ENCODE data around the gene CD47. TPM values are rescaled to one million over a fixed set of nuclear protein-coding genes. Genes with fewer than 3 reads are reported as not detected.
A peak's percentile ranks its signal among the peaks of the same experiment; 100 is the strongest.

Gene CD47
- total RNA-seq, 1 donor from 2014 or later, result 34.4 TPM

GRCh38 chr3:108029466-108029865, 61.4 kb downstream of the CD47 start:
- Histone ChIP-seq H3K4me3 (ENCODE audit: insufficient read depth, low read depth, low read length) (no peak overlapping the region), H4K20me1 (ENCODE audit: insufficient read depth, low read length) (no peaks in the 10 kb centered on the region), H3K36me3 (ENCODE audit: insufficient read depth, low read length) (no peaks in the 10 kb centered on the region), H3K79me2 (ENCODE audit: insufficient read depth, low read length) (no peaks in the 10 kb centered on the region), H3K9me3 (ENCODE audit: insufficient read depth, low read depth, low read length) (no peaks in the 10 kb centered on the region), H3K27me3 (ENCODE audit: insufficient read depth, low read length) (no peaks in the 10 kb centered on the region), H2AFZ (ENCODE audit: low read depth, low read length) (no peak overlapping the region), H3K4me2 (ENCODE audit: low read length) (no peak overlapping the region), H3K9ac (ENCODE audit: low read length) (no peak overlapping the region), H3K27ac (ENCODE audit: low read depth, low read length) (no peak overlapping the region), H3K4me1 (ENCODE audit: insufficient read depth, low read length) (no peaks in the 10 kb centered on the region)
- TF ChIP-seq EZH2 (IDR thresholded peaks at IDR 0.05; ENCODE audit: insufficient read depth, low read length) (no peak), CTCF (IDR thresholded peaks at IDR 0.05; ENCODE audit: insufficient read depth, low read depth, low read length) (no peak)
- H3K9me3 Mint-ChIP-seq (ENCODE audit: unreplicated experiment), result peaks cover 3% of the 10 kb centered on the region
- H3K36me3 Mint-ChIP-seq (ENCODE audit: low read depth, unreplicated experiment), result no peaks in the 10 kb centered on the region
- no peak overlapping the region for H3K27ac Mint-ChIP-seq (ENCODE audit: unreplicated experiment)
- peaks cover 5% of the 10 kb centered on the region for H3K4me1 Mint-ChIP-seq (ENCODE audit: low read depth, unreplicated experiment)
- DNase-seq (ENCODE audit: low read depth) (peak; percentile 49), FAIRE-seq (no peak)
- H3K4me3 Mint-ChIP-seq (ENCODE audit: unreplicated experiment), result no peak overlapping the region
- peaks cover 2% of the 10 kb centered on the region for H3K27me3 Mint-ChIP-seq (ENCODE audit: low read depth, unreplicated experiment)

GRCh38 chr3:108028896-108029295, 61.9 kb downstream of the CD47 start:
- H3K36me3 Mint-ChIP-seq (ENCODE audit: low read depth, unreplicated experiment), result no peaks in the 10 kb centered on the region
- no peak overlapping the region for H3K4me3 Mint-ChIP-seq (ENCODE audit: unreplicated experiment)
- Histone ChIP-seq H2AFZ (ENCODE audit: low read depth, low read length) (no peak overlapping the region), H3K36me3 (ENCODE audit: insufficient read depth, low read length) (no peaks in the 10 kb centered on the region), H3K4me3 (ENCODE audit: insufficient read depth, low read depth, low read length) (no peak overlapping the region), H3K27me3 (ENCODE audit: insufficient read depth, low read length) (no peaks in the 10 kb centered on the region), H3K9ac (ENCODE audit: low read length) (no peak overlapping the region), H4K20me1 (ENCODE audit: insufficient read depth, low read length) (no peaks in the 10 kb centered on the region), H3K79me2 (ENCODE audit: insufficient read depth, low read length) (no peaks in the 10 kb centered on the region), H3K4me2 (ENCODE audit: low read length) (no peak overlapping the region), H3K27ac (ENCODE audit: low read depth, low read length) (no peak overlapping the region), H3K9me3 (ENCODE audit: insufficient read depth, low read depth, low read length) (no peaks in the 10 kb centered on the region), H3K4me1 (ENCODE audit: insufficient read depth, low read length) (no peaks in the 10 kb centered on the region)
- peaks cover 5% of the 10 kb centered on the region for H3K4me1 Mint-ChIP-seq (ENCODE audit: low read depth, unreplicated experiment)
- TF ChIP-seq EZH2 (IDR thresholded peaks at IDR 0.05; ENCODE audit: insufficient read depth, low read length) (no peak), CTCF (IDR thresholded peaks at IDR 0.05; ENCODE audit: insufficient read depth, low read depth, low read length) (no peak)
- H3K27ac Mint-ChIP-seq (ENCODE audit: unreplicated experiment), result no peak overlapping the region
- peaks cover 2% of the 10 kb centered on the region for H3K27me3 Mint-ChIP-seq (ENCODE audit: low read depth, unreplicated experiment)
- no peak for DNase-seq (ENCODE audit: low read depth)
- H3K9me3 Mint-ChIP-seq (ENCODE audit: unreplicated experiment), result peaks cover 1% of the 10 kb centered on the region
- FAIRE-seq, result no peak

GRCh38 chr3:108025177-108025576, 65.7 kb downstream of the CD47 start:
- Histone ChIP-seq H2AFZ (ENCODE audit: low read depth, low read length) (no peak overlapping the region), H3K4me2 (ENCODE audit: low read length) (no peak overlapping the region), H3K27ac (ENCODE audit: low read depth, low read length) (no peak overlapping the region), H4K20me1 (ENCODE audit: insufficient read depth, low read length) (no peaks in the 10 kb centered on the region), H3K9ac (ENCODE audit: low read length) (no peak overlapping the region), H3K4me1 (ENCODE audit: insufficient read depth, low read length) (no peaks in the 10 kb centered on the region), H3K79me2 (ENCODE audit: insufficient read depth, low read length) (no peaks in the 10 kb centered on the region), H3K4me3 (ENCODE audit: insufficient read depth, low read depth, low read length) (no peak overlapping the region), H3K36me3 (ENCODE audit: insufficient read depth, low read length) (no peaks in the 10 kb centered on the region), H3K27me3 (ENCODE audit: insufficient read depth, low read length) (no peaks in the 10 kb centered on the region), H3K9me3 (ENCODE audit: insufficient read depth, low read depth, low read length) (no peaks in the 10 kb centered on the region)
- H3K27me3 Mint-ChIP-seq (ENCODE audit: low read depth, unreplicated experiment), result peaks cover under 1% of the 10 kb centered on the region
- no peaks in the 10 kb centered on the region for H3K36me3 Mint-ChIP-seq (ENCODE audit: low read depth, unreplicated experiment)
- H3K4me1 Mint-ChIP-seq (ENCODE audit: low read depth, unreplicated experiment), result peaks cover 13% of the 10 kb centered on the region
- DNase-seq (ENCODE audit: low read depth), result no peak
- H3K4me3 Mint-ChIP-seq (ENCODE audit: unreplicated experiment), result no peak overlapping the region
- H3K27ac Mint-ChIP-seq (ENCODE audit: unreplicated experiment), result no peak overlapping the region
- no peak for FAIRE-seq
- no peak for TF ChIP-seq CTCF (IDR thresholded peaks at IDR 0.05; ENCODE audit: insufficient read depth, low read depth, low read length)
- TF ChIP-seq EZH2 (IDR thresholded peaks at IDR 0.05; ENCODE audit: insufficient read depth, low read length), result no peak
- peaks cover 1% of the 10 kb centered on the region for H3K9me3 Mint-ChIP-seq (ENCODE audit: unreplicated experiment)

Measured in astrocyte (in vitro differentiated cells and primary cell).